ENCODE data around the gene SCAF1. TPM values are rescaled to one million over a fixed set of nuclear protein-coding genes. Genes with fewer than 3 reads are reported as not detected.
A peak's percentile ranks its signal among the peaks of the same experiment; 100 is the strongest.

Gene SCAF1
- total RNA-seq, 2 donors from 2014 or later = 16.1 to 36.6 TPM

DNA sequence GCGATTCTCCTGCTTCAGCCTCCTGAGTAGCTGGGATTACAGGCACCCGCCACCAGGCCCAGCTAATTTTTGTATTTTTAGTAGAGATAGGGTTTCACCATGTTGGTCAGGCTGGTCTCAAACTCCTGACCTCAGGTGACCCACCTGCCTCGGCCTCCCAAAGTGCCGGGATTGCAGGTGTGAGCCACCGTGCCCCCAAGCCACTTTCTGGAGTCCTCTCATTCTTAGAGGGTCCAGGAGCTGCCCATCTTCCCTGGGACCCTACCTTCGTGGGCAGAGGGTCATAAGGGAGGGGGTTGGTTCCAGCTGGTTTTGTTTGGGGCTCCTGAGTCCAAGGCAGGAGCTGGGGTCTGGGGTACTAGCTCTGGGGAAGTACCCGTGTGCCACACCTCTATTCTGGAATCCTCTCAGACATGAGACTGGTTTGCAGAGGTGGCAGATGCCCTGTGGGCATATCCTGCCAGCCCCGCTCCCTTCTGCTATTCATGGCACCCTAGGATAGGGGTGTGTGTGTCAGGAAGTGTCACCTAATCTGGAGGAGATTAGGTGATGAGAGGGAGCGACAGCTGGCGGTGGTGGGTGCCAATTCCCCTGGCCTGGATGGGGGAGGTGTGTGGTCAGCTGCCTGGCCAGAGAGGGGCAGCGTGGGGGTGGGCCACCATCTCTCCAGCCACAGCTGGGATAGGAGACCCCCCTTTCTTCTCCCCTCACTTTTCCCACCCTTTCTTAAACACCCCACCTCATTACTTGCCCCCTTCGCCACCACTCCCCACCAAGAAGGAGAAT, 37.2 kb downstream of the SCAF1 start:
- no peaks in the 10 kb centered on the region for H3K27me3 ChIP-seq
- intact Hi-C loops (cut with DNase I) = no loop called here
- peaks cover 6 to 13% of the 10 kb centered on the region in 2 donors for H3K36me3 ChIP-seq (replicated peaks in 1 of 2; ENCODE audit: insufficient read depth in 1 of 2, low read depth in 2 of 2)
- H3K4me3 ChIP-seq = no peak overlapping the region
- TF ChIP-seq, protein P1, sequence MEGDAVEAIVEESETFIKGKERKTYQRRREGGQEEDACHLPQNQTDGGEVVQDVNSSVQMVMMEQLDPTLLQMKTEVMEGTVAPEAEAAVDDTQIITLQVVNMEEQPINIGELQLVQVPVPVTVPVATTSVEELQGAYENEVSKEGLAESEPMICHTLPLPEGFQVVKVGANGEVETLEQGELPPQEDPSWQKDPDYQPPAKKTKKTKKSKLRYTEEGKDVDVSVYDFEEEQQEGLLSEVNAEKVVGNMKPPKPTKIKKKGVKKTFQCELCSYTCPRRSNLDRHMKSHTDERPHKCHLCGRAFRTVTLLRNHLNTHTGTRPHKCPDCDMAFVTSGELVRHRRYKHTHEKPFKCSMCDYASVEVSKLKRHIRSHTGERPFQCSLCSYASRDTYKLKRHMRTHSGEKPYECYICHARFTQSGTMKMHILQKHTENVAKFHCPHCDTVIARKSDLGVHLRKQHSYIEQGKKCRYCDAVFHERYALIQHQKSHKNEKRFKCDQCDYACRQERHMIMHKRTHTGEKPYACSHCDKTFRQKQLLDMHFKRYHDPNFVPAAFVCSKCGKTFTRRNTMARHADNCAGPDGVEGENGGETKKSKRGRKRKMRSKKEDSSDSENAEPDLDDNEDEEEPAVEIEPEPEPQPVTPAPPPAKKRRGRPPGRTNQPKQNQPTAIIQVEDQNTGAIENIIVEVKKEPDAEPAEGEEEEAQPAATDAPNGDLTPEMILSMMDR (IDR thresholded peaks at IDR 0.05) = no peak
- no peak for TF ChIP-seq POLR2A (IDR thresholded peaks at IDR 0.05)
- 47 to 48% methylated on average over 9 to 12 of the region's 12 CpGs for WGBS, 2 donors
- no peaks in the 10 kb centered on the region for H3K9me3 ChIP-seq
- ATAC-seq (no peak), DNase-seq (no peak)
- peak overlapping the region in 2 of 4 donors; percentile 52 to 91 for H3K27ac ChIP-seq
- H3K4me1 ChIP-seq = peaks cover 47% of the 10 kb centered on the region

DNA sequence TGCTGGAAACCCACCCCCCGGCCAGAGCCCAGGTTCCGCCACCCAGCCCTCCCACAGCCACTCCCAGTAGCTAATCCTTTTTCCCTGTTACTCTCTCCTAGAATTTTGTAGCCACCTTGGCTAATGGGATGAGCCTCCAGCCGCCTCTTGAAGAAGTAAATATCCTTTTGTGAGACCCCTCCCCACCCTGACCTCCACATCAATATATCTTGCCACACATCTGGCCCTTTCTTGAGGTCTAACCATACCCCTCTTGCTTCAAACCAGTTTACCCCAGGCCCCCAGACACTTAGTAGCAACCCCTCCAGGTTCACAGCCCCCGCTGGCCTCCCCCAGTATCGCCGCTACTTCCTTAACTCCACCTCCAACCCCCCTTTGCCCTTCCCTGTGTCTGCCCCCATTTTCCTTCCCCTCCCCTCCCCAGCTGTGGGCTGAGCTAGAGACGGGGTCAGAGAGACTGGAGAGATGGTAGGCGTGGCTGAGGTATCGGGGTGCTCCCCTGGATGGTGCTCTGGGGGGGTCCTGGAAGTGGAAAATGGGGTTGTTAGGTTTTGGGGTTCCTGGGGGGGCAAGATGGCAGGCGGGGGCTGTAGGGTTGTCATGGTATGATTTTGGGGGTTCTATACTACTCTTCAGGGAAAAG, 37.9 kb downstream of the SCAF1 start:
- intact Hi-C loops (cut with DNase I) = no loop called here
- H3K36me3 ChIP-seq (replicated peaks in 1 of 2; ENCODE audit: insufficient read depth in 1 of 2, low read depth in 2 of 2) = peaks cover 6 to 16% of the 10 kb centered on the region in 2 donors
- no peak for ATAC-seq
- no peak for DNase-seq
- no peaks in the 10 kb centered on the region for H3K27me3 ChIP-seq
- H3K27ac ChIP-seq = peak overlapping the region in 3 of 4 donors; percentile 49 to 73 (median 52)
- no peak for TF ChIP-seq POLR2A (IDR thresholded peaks at IDR 0.05)
- TF ChIP-seq, protein P1 (IDR thresholded peaks at IDR 0.05) = no peak
- no peak overlapping the region for H3K4me3 ChIP-seq
- WGBS, 2 donors = 55 to 57% methylated on average over 9 to 10 of the region's 10 CpGs
- peaks cover 47% of the 10 kb centered on the region for H3K4me1 ChIP-seq
- H3K9me3 ChIP-seq = no peaks in the 10 kb centered on the region

DNA sequence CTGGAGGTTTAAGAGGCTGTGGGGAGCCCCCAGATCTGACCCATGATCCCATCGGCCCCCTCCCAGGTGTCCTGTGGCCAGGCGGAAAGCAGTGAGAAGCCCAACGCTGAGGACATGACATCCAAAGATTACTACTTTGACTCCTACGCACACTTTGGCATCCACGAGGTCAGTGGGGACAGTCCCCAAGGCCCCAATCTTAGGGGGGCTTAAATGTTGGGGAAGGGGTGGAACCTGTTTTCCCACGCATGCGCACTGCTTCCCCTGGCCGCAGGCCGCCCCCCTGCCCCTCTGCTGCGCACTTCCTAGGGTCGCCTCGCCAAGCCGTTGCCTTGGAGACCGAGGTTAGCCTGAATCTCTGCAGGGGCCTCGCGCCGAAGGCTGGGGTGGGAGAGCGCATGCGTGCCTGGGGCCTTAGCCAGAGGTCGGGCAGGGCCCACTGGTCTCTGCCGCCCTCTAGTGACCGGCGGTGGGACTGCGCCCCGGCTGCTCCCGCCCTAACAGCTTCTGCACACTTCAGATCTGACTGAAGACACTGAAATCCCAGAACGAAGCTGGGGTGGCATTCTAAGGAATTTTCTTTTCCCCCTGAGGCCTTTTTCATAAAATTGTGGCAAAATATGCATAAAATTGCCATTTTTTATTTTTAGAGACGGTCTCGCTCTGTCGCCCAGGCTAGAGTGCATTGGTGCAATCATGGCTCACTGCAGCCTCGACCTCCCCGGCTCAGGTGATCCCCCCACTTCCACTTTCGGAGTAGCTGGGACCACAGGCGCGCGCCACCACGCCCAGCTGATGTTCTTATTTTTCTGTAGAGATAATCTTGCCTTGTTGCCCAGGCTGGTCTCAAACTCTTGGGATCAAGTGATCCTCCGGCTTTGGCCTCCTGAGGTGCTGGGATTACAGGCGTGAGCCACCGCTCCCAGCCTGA, 38.7 kb downstream of the SCAF1 start:
- intact Hi-C loops (cut with DNase I) = no loop called here
- WGBS, 2 donors = 28 to 43% methylated on average over 15 to 40 of the region's 40 CpGs
- H3K27ac ChIP-seq = peak overlapping the region in 3 of 4 donors; percentile 49 to 73 (median 52)

DNA sequence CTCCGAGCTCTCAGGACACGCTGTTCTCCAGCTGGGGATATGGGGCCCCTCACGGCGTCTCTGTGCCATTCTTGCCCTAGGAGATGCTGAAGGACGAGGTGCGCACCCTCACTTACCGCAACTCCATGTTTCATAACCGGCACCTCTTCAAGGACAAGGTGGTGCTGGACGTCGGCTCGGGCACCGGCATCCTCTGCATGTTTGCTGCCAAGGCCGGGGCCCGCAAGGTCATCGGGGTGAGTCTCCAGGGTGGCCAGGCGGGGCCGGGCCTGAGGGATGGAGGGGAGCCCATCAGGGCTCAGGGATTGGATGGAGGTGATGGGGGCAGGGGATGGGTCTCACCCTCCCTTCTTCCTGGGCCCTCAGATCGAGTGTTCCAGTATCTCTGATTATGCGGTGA, 39.8 kb downstream of the SCAF1 start:
- intact Hi-C loops (cut with DNase I) = no loop called here
- Histone ChIP-seq H3K36me3 (replicated peaks in 1 of 2; ENCODE audit: insufficient read depth in 1 of 2, low read depth in 2 of 2) (peaks cover 6 to 21% of the 10 kb centered on the region in 2 donors), H3K9me3 (no peaks in the 10 kb centered on the region), H3K4me3 (no peak overlapping the region), H3K4me1 (peaks cover 37% of the 10 kb centered on the region), H3K27me3 (no peaks in the 10 kb centered on the region), H3K27ac (no peak overlapping the region)
- 77 to 79% methylated on average over 19 of the region's 19 CpGs for WGBS, 2 donors
- TF ChIP-seq POLR2A (IDR thresholded peaks at IDR 0.05) = no peak
- TF ChIP-seq, protein P1 (IDR thresholded peaks at IDR 0.05) = no peak
- ATAC-seq = no peak
- DNase-seq = no peak

More for the DNA sequence above, 38.7 kb downstream of the SCAF1 start:
- Histone ChIP-seq H3K27me3 (no peaks in the 10 kb centered on the region), H3K4me1 (peaks cover 44% of the 10 kb centered on the region), H3K9me3 (no peaks in the 10 kb centered on the region), H3K4me3 (no peak overlapping the region), H3K36me3 (replicated peaks in 1 of 2; ENCODE audit: insufficient read depth in 1 of 2, low read depth in 2 of 2) (peaks cover 6 to 19% of the 10 kb centered on the region in 2 donors)
- TF ChIP-seq, protein P1 (IDR thresholded peaks at IDR 0.05) = peak; percentile 97 to 100 (median 99)
- TF ChIP-seq POLR2A (IDR thresholded peaks at IDR 0.05) = no peak
- ATAC-seq (no peak), DNase-seq (peak; percentile 89 to 93 (median 92))

All from body of pancreas (tissue), 4 donors.